ENCODE data around the gene CNR1. TPM values are rescaled to one million over a fixed set of nuclear protein-coding genes. Genes with fewer than 3 reads are reported as not detected.
"Not testable (repeated sequence)": the region's sequence is repeated elsewhere in the genome, so short reads cannot be mapped to it uniquely, and the experiment has no call there.

The CNR1 gene
- 2.7 TPM for polyA plus RNA-seq (2013, experiment 1 of 2)
- 2.8 TPM for polyA plus RNA-seq (2013, experiment 2 of 2)

GRCh38 chr6:88165844-88166492 lies at the start of gene CNR1:
Gene CNR1 (minus strand): TSS chr6:88166347. CDS start chr6:88145274, 21,073 bp downstream.
- Histone ChIP-seq H3K27ac (ENCODE audit: low read depth, low read length, severe bottlenecking) (peak within 1 kb of the TSS; percentile 30), H3K36me3 (ENCODE audit: control insufficient read depth, insufficient read depth, low read length) (no peaks in the 10 kb centered on the region)
- WGBS, 2 experiments (ENCODE audit: insufficient coverage in 2 of 2) = 0% methylated on average over 42 to 69 of the region's 78 CpGs

GRCh38 chr6:88211446-88211845 lies 45.3 kb upstream of the CNR1 start:
- H3K9me3 ChIP-seq (ENCODE audit: control insufficient read depth, low read length) = no peaks in the 10 kb centered on the region
- 45 to 48% methylated on average over 2 to 3 of the region's 4 CpGs for WGBS, 2 experiments (ENCODE audit: insufficient coverage in 2 of 2)
- H3K27ac ChIP-seq (ENCODE audit: low read depth, low read length, severe bottlenecking) = no peak overlapping the region
- H3K4me3 ChIP-seq (ENCODE audit: extremely low read depth, insufficient read depth, low read length, poor library complexity, severe bottlenecking) = no peak overlapping the region
- H3K36me3 ChIP-seq (ENCODE audit: control insufficient read depth, insufficient read depth, low read length) = no peaks in the 10 kb centered on the region
- H3K4me1 ChIP-seq (ENCODE audit: control insufficient read depth, insufficient read depth, low read length, poor library complexity, severe bottlenecking) = no peaks in the 10 kb centered on the region

More at GRCh38 chr6:88165844-88166492, at the start of gene CNR1:
- H3K4me1 ChIP-seq (ENCODE audit: control insufficient read depth, insufficient read depth, low read length, poor library complexity, severe bottlenecking) = no peaks in the 10 kb centered on the region
- no peaks in the 10 kb centered on the region for H3K9me3 ChIP-seq (ENCODE audit: control insufficient read depth, low read length)
- H3K4me3 ChIP-seq (ENCODE audit: extremely low read depth, insufficient read depth, low read length, poor library complexity, severe bottlenecking) = peak within 1 kb of the TSS; percentile 49

GRCh38 chr6:88209301-88209700 lies 43.2 kb upstream of the CNR1 start:
- Histone ChIP-seq H3K36me3 (ENCODE audit: control insufficient read depth, insufficient read depth, low read length) (no peaks in the 10 kb centered on the region), H3K27ac (ENCODE audit: low read depth, low read length, severe bottlenecking) (no peak overlapping the region), H3K4me1 (ENCODE audit: control insufficient read depth, insufficient read depth, low read length, poor library complexity, severe bottlenecking) (no peaks in the 10 kb centered on the region), H3K4me3 (ENCODE audit: extremely low read depth, insufficient read depth, low read length, poor library complexity, severe bottlenecking) (no peak overlapping the region), H3K9me3 (ENCODE audit: control insufficient read depth, low read length) (no peaks in the 10 kb centered on the region)
- WGBS, 2 experiments (ENCODE audit: insufficient coverage in 2 of 2) = 83% methylated on average over 1 of the region's 1 CpG; no CpG with 5 or more reads in 1 of the 2 experiments

GRCh38 chr6:88208726-88209125 lies 42.6 kb upstream of the CNR1 start:
- no peaks in the 10 kb centered on the region for H3K9me3 ChIP-seq (ENCODE audit: control insufficient read depth, low read length)
- H3K4me1 ChIP-seq (ENCODE audit: control insufficient read depth, insufficient read depth, low read length, poor library complexity, severe bottlenecking) = no peaks in the 10 kb centered on the region
- H3K27ac ChIP-seq (ENCODE audit: low read depth, low read length, severe bottlenecking) = no peak overlapping the region
- WGBS, 2 experiments (ENCODE audit: insufficient coverage in 2 of 2) = 56 to 93% methylated on average over 1 to 3 of the region's 4 CpGs
- no peaks in the 10 kb centered on the region for H3K36me3 ChIP-seq (ENCODE audit: control insufficient read depth, insufficient read depth, low read length)
- H3K4me3 ChIP-seq (ENCODE audit: extremely low read depth, insufficient read depth, low read length, poor library complexity, severe bottlenecking) = no peak overlapping the region

GRCh38 chr6:88201734-88202133 lies 35.6 kb upstream of the CNR1 start:
- not testable (repeated sequence) for H3K4me1 ChIP-seq (ENCODE audit: control insufficient read depth, insufficient read depth, low read length, poor library complexity, severe bottlenecking); H3K9me3 ChIP-seq (ENCODE audit: control insufficient read depth, low read length); H3K4me3 ChIP-seq (ENCODE audit: extremely low read depth, insufficient read depth, low read length, poor library complexity, severe bottlenecking); H3K27ac ChIP-seq (ENCODE audit: low read depth, low read length, severe bottlenecking); H3K36me3 ChIP-seq (ENCODE audit: control insufficient read depth, insufficient read depth, low read length)

- Histone ChIP-seq H3K27ac (ENCODE audit: low read depth, low read length, severe bottlenecking) (no peak overlapping the region), H3K4me3 (ENCODE audit: extremely low read depth, insufficient read depth, low read length, poor library complexity, severe bottlenecking) (no peak overlapping the region), H3K36me3 (ENCODE audit: control insufficient read depth, insufficient read depth, low read length) (no peaks in the 10 kb centered on the region), H3K9me3 (ENCODE audit: control insufficient read depth, low read length) (no peaks in the 10 kb centered on the region), H3K4me1 (ENCODE audit: control insufficient read depth, insufficient read depth, low read length, poor library complexity, severe bottlenecking) (no peaks in the 10 kb centered on the region)
- 79 to 100% methylated on average over 2 to 3 of the region's 4 CpGs for WGBS, 2 experiments (ENCODE audit: insufficient coverage in 2 of 2)
These were observed 18.8 kb upstream of the CNR1 start for GRCh38 chr6:88184921-88185320.

- Histone ChIP-seq H3K27ac (ENCODE audit: low read depth, low read length, severe bottlenecking) (no peak overlapping the region), H3K4me3 (ENCODE audit: extremely low read depth, insufficient read depth, low read length, poor library complexity, severe bottlenecking) (no peak overlapping the region)
These were observed 17.3 kb upstream of the CNR1 start for GRCh38 chr6:88183471-88183870.

GRCh38 chr6:88179692-88180091 lies 13.5 kb upstream of the CNR1 start:
- H3K27ac ChIP-seq (ENCODE audit: low read depth, low read length, severe bottlenecking) = no peak overlapping the region
- H3K4me1 ChIP-seq (ENCODE audit: control insufficient read depth, insufficient read depth, low read length, poor library complexity, severe bottlenecking) = peaks cover 4% of the 10 kb centered on the region
- no CpG with 5 or more reads among the region's 1 CpG for WGBS, 2 experiments (ENCODE audit: insufficient coverage in 2 of 2)
- H3K9me3 ChIP-seq (ENCODE audit: control insufficient read depth, low read length) = no peaks in the 10 kb centered on the region
- no peak overlapping the region for H3K4me3 ChIP-seq (ENCODE audit: extremely low read depth, insufficient read depth, low read length, poor library complexity, severe bottlenecking)
- no peaks in the 10 kb centered on the region for H3K36me3 ChIP-seq (ENCODE audit: control insufficient read depth, insufficient read depth, low read length)

More at GRCh38 chr6:88183471-88183870, 17.3 kb upstream of the CNR1 start:
- H3K9me3 ChIP-seq (ENCODE audit: control insufficient read depth, low read length) = no peaks in the 10 kb centered on the region
- peaks cover 4% of the 10 kb centered on the region for H3K4me1 ChIP-seq (ENCODE audit: control insufficient read depth, insufficient read depth, low read length, poor library complexity, severe bottlenecking)
- WGBS, 2 experiments (ENCODE audit: insufficient coverage in 2 of 2) = 63 to 66% methylated on average over 1 to 2 of the region's 2 CpGs
- no peaks in the 10 kb centered on the region for H3K36me3 ChIP-seq (ENCODE audit: control insufficient read depth, insufficient read depth, low read length)

- H3K4me3 ChIP-seq (ENCODE audit: extremely low read depth, insufficient read depth, low read length, poor library complexity, severe bottlenecking) = no peak overlapping the region
- no peaks in the 10 kb centered on the region for H3K9me3 ChIP-seq (ENCODE audit: control insufficient read depth, low read length)
- H3K36me3 ChIP-seq (ENCODE audit: control insufficient read depth, insufficient read depth, low read length) = no peaks in the 10 kb centered on the region
- H3K4me1 ChIP-seq (ENCODE audit: control insufficient read depth, insufficient read depth, low read length, poor library complexity, severe bottlenecking) = peaks cover 4% of the 10 kb centered on the region
- no peak overlapping the region for H3K27ac ChIP-seq (ENCODE audit: low read depth, low read length, severe bottlenecking)
- 100% methylated on average over 1 of the region's 3 CpGs for WGBS, 2 experiments (ENCODE audit: insufficient coverage in 2 of 2)
These were observed 11.9 kb upstream of the CNR1 start for GRCh38 chr6:88177961-88178464.

GRCh38 chr6:88174906-88175305 lies 8.8 kb upstream of the CNR1 start:
- Histone ChIP-seq H3K4me3 (ENCODE audit: extremely low read depth, insufficient read depth, low read length, poor library complexity, severe bottlenecking) (no peak overlapping the region), H3K27ac (ENCODE audit: low read depth, low read length, severe bottlenecking) (no peak overlapping the region), H3K4me1 (ENCODE audit: control insufficient read depth, insufficient read depth, low read length, poor library complexity, severe bottlenecking) (peaks cover 4% of the 10 kb centered on the region), H3K9me3 (ENCODE audit: control insufficient read depth, low read length) (no peaks in the 10 kb centered on the region), H3K36me3 (ENCODE audit: control insufficient read depth, insufficient read depth, low read length) (no peaks in the 10 kb centered on the region)
- 83 to 100% methylated on average over 1 to 2 of the region's 4 CpGs for WGBS, 2 experiments (ENCODE audit: insufficient coverage in 2 of 2)

GRCh38 chr6:88171312-88171711 lies 5.2 kb upstream of the CNR1 start:
- H3K4me3 ChIP-seq (ENCODE audit: extremely low read depth, insufficient read depth, low read length, poor library complexity, severe bottlenecking) = no peak overlapping the region
- WGBS, 2 experiments (ENCODE audit: insufficient coverage in 2 of 2) = 100% methylated on average over 1 to 2 of the region's 2 CpGs
- H3K4me1 ChIP-seq (ENCODE audit: control insufficient read depth, insufficient read depth, low read length, poor library complexity, severe bottlenecking) = no peaks in the 10 kb centered on the region
- H3K36me3 ChIP-seq (ENCODE audit: control insufficient read depth, insufficient read depth, low read length) = no peaks in the 10 kb centered on the region
- no peak overlapping the region for H3K27ac ChIP-seq (ENCODE audit: low read depth, low read length, severe bottlenecking)
- no peaks in the 10 kb centered on the region for H3K9me3 ChIP-seq (ENCODE audit: control insufficient read depth, low read length)
